NCI-H2196 treated with DMSO at 0.1 percent for 48 hours (cell line): Measurements from ENCODE around the gene RNF113A.
"Not testable (repeated sequence)": the region's sequence is repeated elsewhere in the genome, so short reads cannot be mapped to it uniquely, and the experiment has no call there.

Experiments
- DNase-seq: peaks from one replicate; lab custom pipeline; 2025; ENCODE audit not compliant: unreplicated experiment; lab: John Stamatoyannopoulos, UW

RNF113A gene

DNA sequence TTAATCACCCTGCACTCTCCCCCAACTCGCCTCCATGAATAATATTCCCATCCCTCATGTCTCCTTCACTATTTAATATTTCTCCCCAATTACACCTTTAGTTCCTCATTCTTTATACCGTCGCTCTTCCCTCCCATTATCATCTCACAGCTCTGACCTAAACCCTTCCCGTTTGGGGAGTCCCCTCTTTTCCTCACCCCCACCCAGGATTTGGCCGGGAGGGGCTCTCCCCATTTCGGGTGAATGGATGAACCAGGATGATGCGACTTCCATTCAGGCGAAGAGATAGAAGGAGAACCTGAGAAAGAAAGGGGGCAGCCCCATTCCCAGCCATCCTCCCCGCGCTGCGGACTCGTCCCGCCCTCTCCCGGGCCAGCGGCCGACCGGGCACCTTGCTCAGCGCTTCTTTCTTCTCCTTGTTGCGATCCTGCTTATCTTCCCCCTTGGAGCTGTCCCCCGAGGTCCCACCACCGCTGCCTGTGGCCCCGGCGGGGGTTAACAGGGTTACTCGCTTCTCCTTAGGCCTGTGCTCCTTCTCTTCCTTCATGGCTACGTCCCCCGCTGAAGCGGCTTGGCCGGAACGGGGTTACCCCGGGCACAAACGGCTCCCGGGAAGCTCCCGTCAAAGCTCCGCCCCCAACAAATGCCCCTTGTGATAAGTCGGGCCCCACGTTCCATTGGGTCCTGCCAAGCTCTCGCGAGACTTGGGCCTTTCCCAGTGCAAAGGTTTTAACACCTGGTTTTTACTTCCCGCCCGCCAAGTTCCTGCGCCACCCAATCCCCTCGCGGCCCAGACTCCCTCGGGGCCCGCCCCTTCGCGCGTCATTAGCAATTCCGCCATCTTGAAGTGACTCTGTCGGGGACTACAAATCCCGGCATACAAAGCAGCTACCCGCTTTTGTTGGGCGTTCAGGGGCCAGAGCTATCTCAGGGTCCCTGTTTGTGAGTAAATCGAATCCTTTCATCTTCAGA lies 18.9 kb downstream of the RNF113A start, which contains the start of gene UPF3B:
Gene UPF3B (minus strand): TSS at position 582 of the 972 bp plus-strand sequence. CDS start 35 bp downstream, at position 547.
- DNase-seq: peak; percentile 90

DNA sequence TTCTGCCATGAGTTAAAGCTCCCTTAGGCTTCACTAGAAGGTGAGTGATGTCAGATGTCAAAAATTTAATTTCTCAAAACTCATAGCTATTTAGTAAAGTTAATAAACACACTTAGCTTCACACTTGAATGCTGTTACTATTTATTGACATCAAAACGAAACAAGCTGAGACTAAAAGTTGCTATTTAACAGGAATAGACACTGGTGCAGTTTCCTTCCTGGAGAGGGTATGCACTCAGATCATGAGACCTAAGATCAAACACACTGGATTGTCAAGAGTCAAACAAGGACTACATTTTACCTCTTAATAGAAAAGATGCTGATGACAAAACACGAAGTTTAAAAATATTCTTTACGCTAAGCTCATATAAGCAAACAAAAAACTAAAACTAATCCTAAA lies 37.6 kb downstream of the RNF113A start:
- DNase-seq: no peak

- DNase-seq: no peak
Observed at GRCh38 chrX:119828446-119828845, 43.1 kb downstream of the RNF113A start.

- DNase-seq: no peak
Observed at GRCh38 chrX:119826399-119826959, 45.1 kb downstream of the RNF113A start.

DNA sequence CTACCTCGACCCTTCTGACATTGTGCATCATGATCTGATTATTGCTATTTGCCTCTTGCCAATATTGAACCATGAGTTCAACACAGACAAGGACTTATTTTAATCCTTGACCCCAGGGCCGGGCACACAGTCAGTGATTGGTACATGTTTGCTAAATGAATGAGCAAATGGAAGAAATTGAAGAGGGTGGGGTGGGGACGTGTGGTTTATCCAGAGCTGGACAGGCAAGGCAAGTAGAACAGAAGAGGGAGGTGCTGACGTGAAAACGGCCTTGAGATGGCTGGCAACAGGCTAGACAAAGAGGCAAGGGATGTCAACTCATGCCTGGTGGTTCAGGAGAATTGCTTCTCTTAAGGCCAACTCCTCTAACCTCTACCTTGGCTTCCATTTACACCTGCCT lies 47.3 kb downstream of the RNF113A start:
- not testable (repeated sequence) for DNase-seq

DNA sequence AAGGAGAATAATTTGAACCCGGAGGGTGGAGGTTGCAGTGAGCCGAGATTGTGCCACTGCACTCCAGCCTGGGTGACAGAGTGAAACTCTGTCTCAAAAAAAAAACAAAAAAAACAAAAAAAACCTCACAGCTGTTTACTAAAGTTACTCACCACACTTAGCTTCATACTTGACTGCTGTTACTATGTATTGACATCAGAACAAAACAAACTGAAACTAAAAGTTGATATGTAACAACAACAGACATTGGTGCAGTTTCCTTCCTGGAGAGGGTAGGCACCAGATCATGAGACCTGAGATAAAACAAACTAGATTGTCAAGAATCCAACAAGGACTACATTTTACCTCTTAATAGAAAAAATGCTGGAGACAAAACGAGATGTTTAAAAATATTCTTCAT lies 49.8 kb downstream of the RNF113A start:
- DNase-seq: not testable (repeated sequence)
